ENCODE measurements around the gene EGFLAM. TPM values are rescaled to one million over a fixed set of nuclear protein-coding genes. Genes with fewer than 3 reads are reported as not detected.

The EGFLAM gene
- total RNA-seq, 1 experiment from 2014 or later: 0.33 TPM

- Mint-ChIP-seq H3K36me3 (ENCODE audit: insufficient read depth in 1 of 3, low read depth in 3 of 3) (no peaks in the 10 kb centered on the region), H3K27me3 (ENCODE audit: low read depth) (no peaks in the 10 kb centered on the region; the same call in 1 of the 2 replicates), H3K9me3 (no peaks in the 10 kb centered on the region), H3K4me3 (no peak overlapping the region), H3K4me1 (peaks cover 7 to 16% of the 10 kb centered on the region in 2 experiments; a peak in 2 of 4 replicates), H3K27ac (no peak overlapping the region)
- Histone ChIP-seq H3K4me2 (ENCODE audit: insufficient read depth, insufficient read length, low read length) (no peak overlapping the region), H2BK15ac (ENCODE audit: low read depth, low read length) (no peak overlapping the region), H3K4ac (ENCODE audit: low read depth, low read length) (no peak overlapping the region), H3K23me2 (ENCODE audit: insufficient read length, low read depth, low read length, poor library complexity, severe bottlenecking) (no peaks in the 10 kb centered on the region), H3K9me3 (ENCODE audit: control insufficient read depth, low read depth, low read length) (no peaks in the 10 kb centered on the region), H3K4me1 (ENCODE audit: insufficient read depth, low read length) (no peaks in the 10 kb centered on the region), H3K18ac (ENCODE audit: insufficient read length, low read depth, low read length) (no peak overlapping the region), H3K79me1 (ENCODE audit: insufficient read depth, low read depth, low read length, poor library complexity, severe bottlenecking) (no peaks in the 10 kb centered on the region), H4K20me1 (ENCODE audit: control insufficient read depth, insufficient read depth, insufficient read length) (no peaks in the 10 kb centered on the region), H2AK5ac (ENCODE audit: insufficient read length, low read length) (no peak overlapping the region), H3K56ac (ENCODE audit: insufficient read length, low read depth, low read length) (no peak overlapping the region), H2BK20ac (ENCODE audit: low read depth, low read length, poor library complexity, severe bottlenecking) (no peak overlapping the region), H2AFZ (ENCODE audit: low read length) (no peak overlapping the region), H4K8ac (replicated peaks; ENCODE audit: insufficient read length, low read depth, low read length) (no peak overlapping the region), H3K27me3 (ENCODE audit: insufficient read depth, low read length) (no peaks in the 10 kb centered on the region), H3K79me2 (ENCODE audit: insufficient read depth, low read length) (no peaks in the 10 kb centered on the region), H4K91ac (ENCODE audit: insufficient read length, low read depth, low read length) (no peak overlapping the region), H4K5ac (ENCODE audit: insufficient read length, low read depth, low read length) (no peak overlapping the region), H3K14ac (ENCODE audit: insufficient read depth, low read length) (no peak overlapping the region), H2BK5ac (ENCODE audit: insufficient read length, low read length) (no peak overlapping the region), H3K27ac (ENCODE audit: insufficient read length, low read depth, low read length) (no peak overlapping the region), H3K23ac (ENCODE audit: insufficient read length, low read depth, low read length) (no peak overlapping the region), H3K9ac (ENCODE audit: extremely low read depth, insufficient read length, low read length) (no peak overlapping the region), H2BK12ac (ENCODE audit: insufficient read length, low read depth, low read length) (no peak overlapping the region), H2BK120ac (ENCODE audit: low read depth, low read length, poor library complexity, severe bottlenecking) (no peak overlapping the region), H3T11ph (ENCODE audit: low read length) (no peak overlapping the region)
- TF ChIP-seq, protein P1, sequence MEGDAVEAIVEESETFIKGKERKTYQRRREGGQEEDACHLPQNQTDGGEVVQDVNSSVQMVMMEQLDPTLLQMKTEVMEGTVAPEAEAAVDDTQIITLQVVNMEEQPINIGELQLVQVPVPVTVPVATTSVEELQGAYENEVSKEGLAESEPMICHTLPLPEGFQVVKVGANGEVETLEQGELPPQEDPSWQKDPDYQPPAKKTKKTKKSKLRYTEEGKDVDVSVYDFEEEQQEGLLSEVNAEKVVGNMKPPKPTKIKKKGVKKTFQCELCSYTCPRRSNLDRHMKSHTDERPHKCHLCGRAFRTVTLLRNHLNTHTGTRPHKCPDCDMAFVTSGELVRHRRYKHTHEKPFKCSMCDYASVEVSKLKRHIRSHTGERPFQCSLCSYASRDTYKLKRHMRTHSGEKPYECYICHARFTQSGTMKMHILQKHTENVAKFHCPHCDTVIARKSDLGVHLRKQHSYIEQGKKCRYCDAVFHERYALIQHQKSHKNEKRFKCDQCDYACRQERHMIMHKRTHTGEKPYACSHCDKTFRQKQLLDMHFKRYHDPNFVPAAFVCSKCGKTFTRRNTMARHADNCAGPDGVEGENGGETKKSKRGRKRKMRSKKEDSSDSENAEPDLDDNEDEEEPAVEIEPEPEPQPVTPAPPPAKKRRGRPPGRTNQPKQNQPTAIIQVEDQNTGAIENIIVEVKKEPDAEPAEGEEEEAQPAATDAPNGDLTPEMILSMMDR (conservative IDR thresholded peaks at IDR 0.05): no peak
- WGBS (ENCODE audit: extremely low coverage, insufficient read length, low lambda C conversion rate): no CpG with 5 or more reads among the region's 5 CpGs
- DNase-seq: no peak
Measured at GRCh38 chr5:38369692-38370091, 111.3 kb downstream of the EGFLAM start.
